ENCODE data around the gene PLXNB3.

The PLXNB3 gene

DNA sequence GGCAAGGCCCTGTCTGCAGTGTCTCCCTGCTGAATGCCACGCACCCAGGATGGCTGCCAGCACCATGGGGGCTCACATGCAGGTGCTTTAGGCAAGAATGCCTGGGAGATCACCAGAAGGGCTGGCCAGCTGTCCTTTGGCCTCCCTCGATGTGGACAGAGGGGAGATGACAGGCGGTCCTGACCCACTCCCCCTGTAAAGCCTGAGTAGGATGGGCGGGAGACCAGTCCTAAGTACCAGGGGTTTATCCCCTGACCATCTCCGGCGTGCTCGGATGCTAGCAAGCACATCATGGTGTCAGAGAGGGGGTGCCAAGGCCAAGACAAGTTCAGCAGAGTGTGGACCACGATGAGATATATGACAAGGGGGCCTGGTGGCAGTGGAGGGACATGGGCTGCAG, 61.0 kb downstream of the PLXNB3 start:
- peaks cover 32% of the 10 kb centered on the region; the same call in 1 of the 2 replicates for H3K27me3 ChIP-seq (ENCODE audit: insufficient read depth, low read depth)
- H3K36me3 ChIP-seq (ENCODE audit: insufficient read depth) = no peaks in the 10 kb centered on the region
- no peaks in the 10 kb centered on the region for H4K20me1 ChIP-seq (ENCODE audit: insufficient read depth)
- H3K79me2 ChIP-seq (ENCODE audit: insufficient read depth, low read depth) = no peaks in the 10 kb centered on the region
- H2AFZ ChIP-seq (ENCODE audit: low read depth) = no peak overlapping the region
- no peak overlapping the region for H3K9ac ChIP-seq
- TF ChIP-seq, protein P1, sequence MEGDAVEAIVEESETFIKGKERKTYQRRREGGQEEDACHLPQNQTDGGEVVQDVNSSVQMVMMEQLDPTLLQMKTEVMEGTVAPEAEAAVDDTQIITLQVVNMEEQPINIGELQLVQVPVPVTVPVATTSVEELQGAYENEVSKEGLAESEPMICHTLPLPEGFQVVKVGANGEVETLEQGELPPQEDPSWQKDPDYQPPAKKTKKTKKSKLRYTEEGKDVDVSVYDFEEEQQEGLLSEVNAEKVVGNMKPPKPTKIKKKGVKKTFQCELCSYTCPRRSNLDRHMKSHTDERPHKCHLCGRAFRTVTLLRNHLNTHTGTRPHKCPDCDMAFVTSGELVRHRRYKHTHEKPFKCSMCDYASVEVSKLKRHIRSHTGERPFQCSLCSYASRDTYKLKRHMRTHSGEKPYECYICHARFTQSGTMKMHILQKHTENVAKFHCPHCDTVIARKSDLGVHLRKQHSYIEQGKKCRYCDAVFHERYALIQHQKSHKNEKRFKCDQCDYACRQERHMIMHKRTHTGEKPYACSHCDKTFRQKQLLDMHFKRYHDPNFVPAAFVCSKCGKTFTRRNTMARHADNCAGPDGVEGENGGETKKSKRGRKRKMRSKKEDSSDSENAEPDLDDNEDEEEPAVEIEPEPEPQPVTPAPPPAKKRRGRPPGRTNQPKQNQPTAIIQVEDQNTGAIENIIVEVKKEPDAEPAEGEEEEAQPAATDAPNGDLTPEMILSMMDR (conservative IDR thresholded peaks at IDR 0.05; ENCODE audit: low read depth, low read length) = no peak
- no peak overlapping the region for H3K27ac ChIP-seq
- H3K4me2 ChIP-seq = no peak overlapping the region
- no peak overlapping the region for H3K4me3 ChIP-seq (IDR thresholded peaks at IDR 0.05; ENCODE audit: insufficient read depth, low read depth, low read length)
- no peaks in the 10 kb centered on the region for H3K4me1 ChIP-seq (ENCODE audit: low read depth, poor library complexity, severe bottlenecking)
